ENCODE results near the gene SULT1C2. TPM values are rescaled to one million over a fixed set of nuclear protein-coding genes. Genes with fewer than 3 reads are reported as not detected.

SULT1C2 gene
- total RNA-seq, 1 donor from 2014 or later, result not detected

GRCh38 chr2:108293850-108294249, 5.2 kb downstream of the SULT1C2 start:
- no peak for DNase-seq (ENCODE audit: low read depth in 2 of 2)

DNA sequence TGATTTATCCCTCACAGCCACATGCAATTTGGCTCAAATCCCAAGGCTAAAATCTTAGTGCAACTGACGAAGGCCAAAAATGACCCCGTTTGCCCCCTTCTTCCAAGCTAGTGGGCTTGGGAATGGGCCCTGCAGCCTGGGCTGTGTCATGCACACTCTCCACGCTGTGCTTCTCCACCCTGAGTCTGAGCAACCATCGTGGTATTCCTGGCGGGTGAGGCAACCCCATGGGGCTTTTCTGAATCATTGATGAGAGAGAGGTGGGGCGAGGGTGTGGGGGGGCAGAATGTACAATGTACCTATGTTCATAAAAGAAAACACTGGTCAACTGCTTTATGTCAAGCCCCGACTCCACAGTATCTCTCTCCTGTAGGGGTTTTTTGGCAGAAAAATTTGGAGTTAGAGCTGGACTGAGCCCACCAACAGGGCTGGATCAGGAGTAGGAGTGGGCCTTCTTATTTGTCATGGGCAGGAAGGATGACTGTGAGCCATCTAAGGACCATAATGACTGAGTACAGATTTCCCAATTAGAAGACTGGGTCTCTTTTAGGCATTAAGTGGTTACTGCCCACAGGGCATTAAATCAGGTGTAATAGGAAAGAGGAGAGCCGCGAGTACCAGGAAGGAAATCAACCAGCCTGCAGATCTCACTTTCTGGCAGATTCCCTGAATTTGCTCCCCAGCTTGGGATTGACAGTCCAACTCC, 8.9 kb downstream of the SULT1C2 start:
- DNase-seq (ENCODE audit: low read depth in 2 of 2), result no peak

GRCh38 chr2:108301558-108301957, 12.9 kb downstream of the SULT1C2 start:
- no peak for DNase-seq (ENCODE audit: low read depth in 2 of 2)

DNA sequence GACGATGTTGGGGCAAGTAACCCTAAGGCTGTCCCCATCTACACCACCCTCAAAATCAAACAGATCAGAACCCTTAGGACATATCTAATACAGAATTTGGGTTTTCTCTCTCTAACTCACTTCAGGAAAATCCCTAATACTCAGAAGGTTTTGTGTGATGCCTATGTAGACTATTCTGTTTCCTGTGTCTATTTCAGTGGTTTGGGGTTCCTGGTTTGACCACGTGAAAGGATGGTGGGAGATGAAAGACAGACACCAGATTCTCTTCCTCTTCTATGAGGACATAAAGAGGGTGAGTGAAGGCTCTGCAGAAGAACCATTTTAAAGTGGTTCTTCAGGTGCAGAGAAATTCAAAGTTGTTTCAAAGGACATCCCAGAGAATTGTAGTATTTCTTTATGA, 16.3 kb downstream of the SULT1C2 start:
- no peak for DNase-seq (ENCODE audit: low read depth in 2 of 2)

DNA sequence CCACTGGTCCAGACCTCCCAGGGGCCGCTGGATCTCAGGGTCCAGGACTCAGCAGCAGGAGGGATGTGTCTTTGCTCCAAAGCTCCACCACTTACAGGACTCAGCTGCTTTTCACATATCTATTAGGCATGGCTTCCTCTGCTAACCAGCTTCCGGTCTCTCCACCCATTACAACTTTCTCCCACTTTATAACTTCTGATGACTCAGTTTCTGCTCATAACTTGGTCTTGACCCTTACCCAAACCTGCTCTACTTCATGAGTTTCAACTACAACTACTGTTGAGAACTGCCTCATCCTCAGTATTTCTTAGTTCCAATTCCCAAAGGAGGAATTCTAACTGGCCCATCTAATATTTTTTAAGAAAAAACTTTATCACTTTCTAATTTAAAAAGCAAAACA, 17.2 kb downstream of the SULT1C2 start:
- no peak for DNase-seq (ENCODE audit: low read depth in 2 of 2)

DNA sequence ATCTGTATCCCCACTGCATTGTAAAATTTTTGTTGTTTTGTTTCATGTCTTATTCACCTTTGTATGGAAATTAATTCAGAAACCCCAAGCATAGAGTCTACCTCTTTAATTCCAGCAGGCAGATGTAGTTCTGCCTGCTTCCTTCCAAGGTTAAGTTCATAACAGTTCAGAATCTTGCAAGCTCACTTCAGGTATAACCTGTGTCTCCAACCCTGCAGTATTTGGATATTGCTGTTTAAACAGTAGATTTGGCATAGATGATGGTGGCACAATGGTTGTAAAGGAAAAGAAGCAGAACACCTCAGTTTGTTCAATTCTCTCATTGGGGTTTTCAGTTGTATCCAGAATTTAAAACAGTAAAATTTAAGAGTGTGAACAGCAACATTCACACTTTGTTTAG, 21.2 kb downstream of the SULT1C2 start:
- no peak for DNase-seq (ENCODE audit: low read depth in 2 of 2)

- no peak for DNase-seq (ENCODE audit: low read depth in 2 of 2)
Measured at GRCh38 chr2:108314586-108315296, 26.0 kb downstream of the SULT1C2 start.

- DNase-seq (ENCODE audit: low read depth in 2 of 2), result no peak
Measured at GRCh38 chr2:108315444-108315934, 26.8 kb downstream of the SULT1C2 start.

DNA sequence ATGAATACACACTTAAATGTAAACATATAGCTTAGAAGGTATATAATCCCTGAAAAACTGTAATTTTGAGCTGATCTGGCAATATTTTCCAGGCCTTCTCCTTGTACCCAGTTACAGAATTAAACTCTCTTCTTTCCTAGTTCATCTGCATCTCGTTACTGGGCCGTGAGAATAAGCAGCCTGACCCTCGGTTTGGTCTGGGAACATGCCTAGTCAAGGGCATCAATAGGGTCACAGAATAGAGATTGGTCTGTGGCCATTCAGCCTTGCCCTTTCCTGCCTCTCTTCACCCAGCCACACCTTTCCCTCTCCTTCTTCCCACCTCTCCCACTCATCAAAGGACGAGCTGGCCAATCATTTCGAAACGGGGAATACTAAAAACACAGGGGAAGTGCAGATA, 27.3 kb downstream of the SULT1C2 start:
- no peak for DNase-seq (ENCODE audit: low read depth in 2 of 2)

- no peak for DNase-seq (ENCODE audit: low read depth in 2 of 2)
Measured at GRCh38 chr2:108316461-108317258, 28.0 kb downstream of the SULT1C2 start.

DNA sequence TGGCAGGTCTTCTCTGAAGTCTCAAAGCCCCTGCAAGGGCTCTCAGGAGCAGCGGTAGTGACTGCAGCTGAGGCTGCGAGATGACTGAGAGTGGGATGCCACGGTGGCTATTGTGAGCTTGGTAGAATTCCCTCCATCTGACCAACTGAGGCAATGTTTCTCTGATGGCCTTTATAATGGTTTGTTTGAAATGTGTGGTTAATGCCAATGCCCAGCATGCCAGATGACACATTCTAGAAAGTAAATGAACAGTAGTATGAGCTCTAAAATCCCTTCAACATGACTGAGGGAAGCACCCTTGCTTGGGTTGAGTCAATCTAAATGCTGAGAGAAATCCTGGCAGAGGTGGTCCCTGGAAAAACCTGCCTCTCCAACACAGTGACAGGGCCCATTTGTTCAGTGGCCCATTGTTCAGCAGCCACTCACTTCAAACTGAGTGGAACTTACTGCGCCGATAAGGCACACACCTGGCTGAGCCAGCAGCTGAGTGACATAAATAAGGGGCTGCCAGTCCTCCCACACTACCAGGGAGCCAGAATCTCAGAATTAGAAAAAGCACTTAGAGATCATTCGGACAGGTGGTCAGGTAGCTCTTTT, 31.7 kb downstream of the SULT1C2 start:
- DNase-seq (ENCODE audit: low read depth in 2 of 2), result no peak

- DNase-seq (ENCODE audit: low read depth in 2 of 2), result no peak
Measured at GRCh38 chr2:108323619-108324018, 34.9 kb downstream of the SULT1C2 start.

DNA sequence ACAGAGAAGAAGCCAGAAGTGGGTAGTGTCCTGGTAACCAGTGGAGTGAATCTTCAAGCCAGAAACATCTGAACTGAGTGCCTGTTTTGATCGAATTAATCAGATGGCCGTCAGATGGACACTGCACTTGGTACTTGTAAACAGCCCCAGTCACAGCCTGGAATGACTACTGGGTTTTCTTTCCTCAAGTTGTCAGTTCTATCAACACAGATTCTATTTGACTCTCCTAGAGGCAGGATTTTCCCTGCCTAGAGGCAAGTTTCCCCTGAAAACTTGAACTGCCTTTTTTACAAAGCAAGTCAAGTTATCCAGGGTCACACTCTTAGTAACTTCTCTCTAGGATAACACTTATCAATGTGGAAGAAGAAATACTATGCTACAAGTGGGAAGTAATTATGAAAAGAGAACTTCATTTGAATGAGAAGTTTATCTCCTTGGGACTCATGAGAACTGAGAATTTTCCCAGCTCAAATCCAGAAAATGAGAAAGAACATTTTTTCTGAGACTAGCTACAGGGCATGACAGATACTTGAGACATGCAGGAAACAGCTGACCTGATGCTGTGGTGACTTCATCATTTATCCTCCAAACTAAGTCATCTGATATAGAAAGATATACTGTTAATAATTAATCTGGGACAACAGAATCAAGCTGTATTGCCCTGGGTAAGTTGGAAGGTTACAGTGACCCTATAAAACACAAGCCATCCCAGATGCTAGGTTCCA, 36.0 kb downstream of the SULT1C2 start:
- peak in 1 of 2 donors; percentile 21 for DNase-seq (ENCODE audit: low read depth in 2 of 2)

- no peak for DNase-seq (ENCODE audit: low read depth in 2 of 2)
Measured at GRCh38 chr2:108325756-108326155, 37.1 kb downstream of the SULT1C2 start.

GRCh38 chr2:108329771-108330170, 41.1 kb downstream of the SULT1C2 start:
- DNase-seq (ENCODE audit: low read depth in 2 of 2), result no peak

- peak in 1 of 2 donors; percentile 5 for DNase-seq (ENCODE audit: low read depth in 2 of 2)
Measured at GRCh38 chr2:108330979-108331378, 42.3 kb downstream of the SULT1C2 start.

DNA sequence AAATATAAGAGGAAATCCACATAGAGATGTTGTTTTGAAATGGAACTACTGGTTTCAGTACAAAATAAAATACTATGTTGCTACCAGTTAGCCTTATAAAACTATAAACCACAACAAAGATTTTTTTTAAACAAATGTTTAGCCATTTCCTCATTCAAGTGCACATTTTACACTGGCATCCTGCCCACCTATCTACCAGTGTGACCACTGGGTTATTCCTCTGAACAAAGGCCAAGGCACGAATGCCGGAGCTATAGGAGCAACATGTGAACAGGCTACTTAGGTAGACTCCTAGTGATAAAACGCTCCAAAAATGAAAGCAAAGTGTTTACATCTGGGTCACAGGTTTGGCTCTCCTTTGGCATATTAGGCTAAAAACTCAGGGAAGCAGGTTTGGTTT, 57.3 kb downstream of the SULT1C2 start:
- no peak for DNase-seq (ENCODE audit: low read depth in 2 of 2)

DNA sequence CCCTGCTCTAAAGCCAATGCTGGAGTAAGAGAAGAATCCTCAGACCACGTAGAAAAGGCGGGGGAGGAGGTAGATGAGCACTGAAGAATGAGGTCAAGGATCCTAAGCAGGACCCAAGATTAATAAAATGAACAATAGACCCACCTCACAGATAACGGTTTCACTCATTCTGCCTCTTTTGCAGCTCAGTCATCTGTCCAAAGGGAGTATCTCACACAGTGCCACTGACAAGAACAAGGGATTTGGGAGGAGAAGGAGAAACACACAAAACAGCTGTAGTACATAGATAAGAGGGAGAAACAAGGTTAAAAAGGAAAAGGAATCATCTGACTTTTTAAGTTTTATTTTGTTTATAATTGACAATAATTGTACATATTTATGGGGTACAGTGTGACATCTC, 58.1 kb downstream of the SULT1C2 start:
- DNase-seq (ENCODE audit: low read depth in 2 of 2), result no peak

- no peak for DNase-seq (ENCODE audit: low read depth in 2 of 2)
Measured at GRCh38 chr2:108347786-108348185, 59.1 kb downstream of the SULT1C2 start.

- DNase-seq (ENCODE audit: low read depth in 2 of 2), result no peak
Measured at GRCh38 chr2:108348816-108349570, 60.3 kb downstream of the SULT1C2 start.
